Endothelial cell of umbilical vein (primary cell): ENCODE measurements around the gene ZMIZ1. TPM values are rescaled to one million over a fixed set of nuclear protein-coding genes. Genes with fewer than 3 reads are reported as not detected.

ENCODE experiments used
- BruUV-seq: library from RNA; stranded (reverse); fragments of 400-500 nt; replicated peaks from 2 replicates; lab custom pipeline; 2021; lab: Mats Ljungman, UMichigan
- CTCF ChIA-PET: fragments of 300-600, 350-600 bp; sonication (Branson Sonifier 250); formaldehyde crosslinking; loops from one replicate; lab custom pipeline; 2021; ENCODE audit warnings: antibody characterized with exemption, inconsistent platforms; lab: Charles Lee
- POLR2A ChIA-PET: fragments of 300-600, 350-600 bp; sonication (Branson Sonifier 250); formaldehyde crosslinking; loops from one replicate; lab custom pipeline; 2021; ENCODE audit warnings: antibody characterized with exemption, inconsistent platforms; lab: Charles Lee
- DNase-seq: peaks from one replicate; pipeline ENCODE4 v3.0.0-alpha.2; 2011; ENCODE audit warnings: low read depth, low spot score
- FAIRE-seq: peaks from 2 replicates; lab custom pipeline; 2011; peaks lifted over from hg19 to GRCh38; lab: Jason Lieb, UNC
- H2AFZ ChIP-seq: 2 replicates; pipeline ENCODE4 v1.6.0; 2012; ENCODE audit warnings: low read depth, low read length, control low read depth, inconsistent platforms
- H3K27ac ChIP-seq: 2 replicates; pipeline ENCODE4 v1.5.1; 2011; ENCODE audit warnings: low read depth, mild to moderate bottlenecking, control low read depth, low read length, moderate library complexity; ENCODE audit not compliant: insufficient read depth
- H3K27me3 ChIP-seq, 2 experiments: 2 replicates each; pipeline versions ENCODE4 v1.6.0 to v1.6.1; 2011; ENCODE audit warnings: low read length in 2 of 2, mixed read lengths in 1 of 2; ENCODE audit not compliant: control insufficient read depth in 2 of 2, insufficient read depth in 2 of 2
- H3K36me3 ChIP-seq, 2 experiments: 2 replicates in 1 of 2; 3 replicates in 1 of 2; pipeline ENCODE4 v1.5.1; 2011; ENCODE audit warnings: low read length in 2 of 2, mild to moderate bottlenecking in 1 of 2, moderate library complexity in 1 of 2; ENCODE audit not compliant: control insufficient read depth in 2 of 2, insufficient read depth in 2 of 2; ENCODE audit errors: extremely low read depth in 1 of 2
- H3K4me1 ChIP-seq: 3 replicates; pipeline ENCODE4 v1.5.1; 2011; ENCODE audit warnings: mild to moderate bottlenecking, low read length; ENCODE audit not compliant: control insufficient read depth, insufficient read depth; ENCODE audit errors: extremely low read depth
- H3K4me2 ChIP-seq: 2 replicates; pipeline ENCODE4 v1.6.1; 2011; ENCODE audit warnings: low read length, control low read depth, mixed read lengths; ENCODE audit not compliant: insufficient read depth
- H3K4me3 ChIP-seq, 3 experiments: fragments of 200-600 bp in 1 of 3; sonication (generic), shearing (Covaris generic) in 1 of 3; replicated peaks in 1 of 3; 2 replicates each; pipeline ENCODE4 v1.5.1; 2011 to 2016; ENCODE audit warnings: control low read depth in 3 of 3, low read length in 3 of 3, mild to moderate bottlenecking in 2 of 3, inconsistent platforms in 1 of 3, low read depth in 1 of 3, moderate library complexity in 1 of 3; ENCODE audit not compliant: insufficient read depth in 1 of 3
- H3K79me2 ChIP-seq: 2 replicates; pipeline ENCODE4 v1.6.0; 2012; ENCODE audit warnings: low read length, inconsistent platforms; ENCODE audit not compliant: control insufficient read depth, insufficient read depth
- H3K9ac ChIP-seq: replicated peaks from 2 replicates; pipeline ENCODE3; 2011; ENCODE audit warnings: low read length, control low read depth; ENCODE audit not compliant: insufficient read depth; ENCODE audit errors: extremely low read depth
- H3K9me1 ChIP-seq: replicated peaks from 3 replicates; pipeline ENCODE4 v1.6.0; 2011; ENCODE audit warnings: mild to moderate bottlenecking, low read length; ENCODE audit not compliant: control insufficient read depth, insufficient read depth; ENCODE audit errors: extremely low read depth
- H3K9me3 ChIP-seq: replicated peaks from 2 replicates; pipeline ENCODE4 v1.5.1; 2012; ENCODE audit warnings: low read length, inconsistent platforms; ENCODE audit not compliant: control insufficient read depth, insufficient read depth
- H4K20me1 ChIP-seq: replicated peaks from 2 replicates; pipeline ENCODE3; 2011; ENCODE audit warnings: mild to moderate bottlenecking, low read length; ENCODE audit not compliant: control insufficient read depth, insufficient read depth; ENCODE audit errors: extremely low read depth
- CTCF ChIP-seq, 2 donors: IDR thresholded peaks; 1 replicate in 1 of 2; 2 replicates in 1 of 2; pipeline ENCODE4 v1.5.1; 2011; ENCODE audit warnings: low read length in 2 of 2, mild to moderate bottlenecking in 2 of 2, moderate library complexity in 2 of 2, control low read depth in 1 of 2, inconsistent platforms in 1 of 2, low read depth in 1 of 2; ENCODE audit not compliant: insufficient read depth in 1 of 2; ENCODE audit errors: extremely low read depth in 1 of 2
- MYC ChIP-seq: IDR thresholded peaks from one replicate; pipeline ENCODE4 v1.6.1; 2011; ENCODE audit warnings: mild to moderate bottlenecking, low read depth, low read length
- dilution Hi-C: fragments of 300-500 bp; cut with MboI; formaldehyde crosslinking; loops from one replicate; pipeline ENCODE4 v1.15.0; 2019; ENCODE audit warnings: low sequenced_read_pairs; ENCODE audit not compliant: extremely low pct_ligation_motif_present
- intact Hi-C: fragments of 100-400 bp; cut with micrococcal nuclease; formaldehyde crosslinking; loops from one replicate; pipeline ENCODE4 v1.10.0; 2022
- polyA plus RNA-seq, 4 experiments: library from polyadenylated mRNA; depleted of rRNA in 3 of 4; stranded (reverse) in 3 of 4; unstranded in 1 of 4; fragments of >200 nt; gene quantifications; 2 replicates each; pipeline versions ENCODE4 v1.2.1 to v1.2.3, GENCODE V29; 2011 to 2012; ENCODE audit warnings: missing spikeins in 1 of 4
- total RNA-seq: library from RNA; stranded (reverse); gene quantifications from 2 replicates; pipeline ENCODE4 v1.2.3, GENCODE V29; 2021

ZMIZ1 gene
- total and polyA plus RNA-seq, 2 donors (not counting 3 experiments of a cell fraction or from before 2014, with no cell fraction given), result 12.5 to 46.7 TPM

DNA sequence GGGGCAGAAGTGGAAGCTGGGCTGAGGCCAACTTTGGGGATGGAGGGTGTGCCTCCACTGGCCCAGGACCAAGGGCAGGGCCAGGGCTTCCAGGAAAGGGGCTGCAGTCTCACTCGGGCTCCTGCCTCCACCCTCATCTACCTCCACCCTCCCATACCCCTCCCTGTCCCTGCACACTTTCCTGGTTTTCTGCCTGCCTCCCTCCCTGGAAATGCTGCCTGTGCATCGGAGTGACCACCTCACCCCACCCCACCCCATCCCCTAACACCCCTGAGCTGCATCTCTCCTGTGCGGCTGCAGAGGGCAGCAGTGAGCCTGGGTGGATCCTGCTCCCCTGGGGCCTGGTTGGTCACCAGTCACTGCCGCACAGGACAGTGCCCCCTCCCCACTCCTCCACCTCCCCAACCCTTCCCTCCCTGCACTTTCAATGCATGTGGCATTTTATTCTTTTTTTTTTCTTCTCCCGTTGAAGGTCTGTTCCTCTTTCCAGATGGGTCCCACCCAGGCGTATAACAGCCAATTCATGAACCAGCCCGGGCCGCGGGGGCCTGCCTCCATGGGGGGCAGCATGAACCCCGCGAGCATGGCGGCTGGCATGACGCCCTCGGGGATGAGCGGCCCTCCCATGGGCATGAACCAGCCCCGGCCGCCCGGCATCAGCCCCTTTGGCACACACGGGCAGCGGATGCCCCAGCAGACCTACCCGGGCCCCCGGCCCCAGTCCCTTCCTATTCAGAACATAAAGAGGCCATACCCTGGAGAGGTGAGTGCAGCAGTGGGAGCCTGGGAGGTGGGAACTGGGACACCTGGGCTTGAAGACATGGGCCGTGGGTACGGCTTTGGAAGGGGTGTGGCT lies 224.4 kb downstream of the ZMIZ1 start:
- Histone ChIP-seq H3K79me2 (no peaks in the 10 kb centered on the region), H3K4me1 (peaks cover 10% of the 10 kb centered on the region), H4K20me1 (no peaks in the 10 kb centered on the region), H3K9me1 (no peaks in the 10 kb centered on the region), H3K9me3 (no peaks in the 10 kb centered on the region), H3K27me3 (no peaks in the 10 kb centered on the region), H3K36me3 (peaks cover 0 to 54% of the 10 kb centered on the region in 2 experiments), H3K4me3 (no peak overlapping the region), H2AFZ (no peak overlapping the region), H3K9ac (no peak overlapping the region), H3K27ac (peak overlapping the region; percentile 64), H3K4me2 (no peak overlapping the region)
- ChIA-PET POLR2A (no interaction called here), CTCF (interaction anchor here (0.6 to 1.4 kb wide), 10 partner anchors 10 to 195 kb away, joined by 3 to 10 read pairs (median 4); no protein-coding TSS in a partner anchor)
- intact Hi-C loops, result loop anchor here (5.0 kb wide), 1 partner anchor 54 kb away; the partner anchor contains the start of gene PPIF
- DNase-seq (no peak), FAIRE-seq (no peak)
- TF ChIP-seq CTCF (IDR thresholded peaks at IDR 0.05; ENCODE audit: extremely low read depth in 1 of 2, insufficient read depth in 1 of 2, low read depth in 1 of 2, low read length in 2 of 2) (peak; percentile 6 to 65), MYC (no peak)
- no TSS peak for BruUV-seq
- dilution Hi-C loops, result no loop called here
